Keratinocyte (primary cell): ENCODE results near the gene ZBTB33. TPM values are rescaled to one million over a fixed set of nuclear protein-coding genes. Genes with fewer than 3 reads are reported as not detected.

ENCODE experiments used
- DNase-seq: peaks from one replicate; pipeline ENCODE4 v3.0.0-alpha.2; 2011; ENCODE audit warnings: low read depth, missing footprints, low spot score
- FAIRE-seq: peaks from 2 replicates; lab custom pipeline; 2011; peaks lifted over from hg19 to GRCh38; lab: Jason Lieb, UNC
- H2AFZ ChIP-seq: 2 replicates; pipeline ENCODE4 v1.6.0; 2012; ENCODE audit warnings: low read length, control low read depth, inconsistent platforms; ENCODE audit not compliant: control insufficient read depth
- H3K27ac ChIP-seq: 2 replicates; pipeline ENCODE4 v1.5.1; 2011; ENCODE audit warnings: low read length; ENCODE audit not compliant: control insufficient read depth, insufficient read depth
- H3K27me3 ChIP-seq: 3 replicates; pipeline ENCODE4 v1.6.0; 2011; ENCODE audit warnings: low read length; ENCODE audit not compliant: control insufficient read depth, insufficient read depth; ENCODE audit errors: extremely low read depth
- H3K36me3 ChIP-seq, 2 experiments: 2 replicates in 1 of 2; 3 replicates in 1 of 2; pipeline ENCODE4 v1.5.1; 2011; ENCODE audit warnings: low read length in 2 of 2, mild to moderate bottlenecking in 1 of 2; ENCODE audit not compliant: control insufficient read depth in 2 of 2, insufficient read depth in 2 of 2; ENCODE audit errors: extremely low read depth in 1 of 2
- H3K4me1 ChIP-seq: 3 replicates; pipeline ENCODE4 v1.5.1; 2011; ENCODE audit warnings: low read length; ENCODE audit not compliant: control insufficient read depth, insufficient read depth; ENCODE audit errors: extremely low read depth
- H3K4me2 ChIP-seq: 3 replicates; pipeline ENCODE4 v1.6.0; 2011; ENCODE audit warnings: low read depth, low read length; ENCODE audit not compliant: control insufficient read depth, insufficient read depth; ENCODE audit errors: extremely low read depth
- H3K4me3 ChIP-seq, 3 experiments: fragments of 200-600 bp in 1 of 3; sonication (generic) in 1 of 3; 2 replicates in 2 of 3; 3 replicates in 1 of 3; pipeline ENCODE4 v1.5.1; 2011 to 2016; ENCODE audit warnings: low read length in 3 of 3, mild to moderate bottlenecking in 3 of 3, control low read depth in 2 of 3, inconsistent platforms in 1 of 3, low read depth in 1 of 3, mixed read lengths in 1 of 3, mixed run types in 1 of 3, moderate library complexity in 1 of 3; ENCODE audit not compliant: control insufficient read depth in 2 of 3, insufficient read depth in 2 of 3; ENCODE audit errors: extremely low read depth in 1 of 3
- H3K79me2 ChIP-seq: 2 replicates; pipeline ENCODE4 v1.6.0; 2012; ENCODE audit warnings: low read length; ENCODE audit not compliant: control insufficient read depth, insufficient read depth
- H3K9ac ChIP-seq: 3 replicates; pipeline ENCODE4 v1.6.0; 2011; ENCODE audit warnings: low read length; ENCODE audit not compliant: control insufficient read depth, insufficient read depth; ENCODE audit errors: extremely low read depth
- H3K9me1 ChIP-seq: 3 replicates; pipeline ENCODE4 v1.6.0; 2011; ENCODE audit warnings: low read length; ENCODE audit not compliant: control insufficient read depth, insufficient read depth; ENCODE audit errors: extremely low read depth
- H3K9me3 ChIP-seq: 2 replicates; pipeline ENCODE4 v1.5.1; 2012; ENCODE audit warnings: low read depth, low read length; ENCODE audit not compliant: control insufficient read depth
- H4K20me1 ChIP-seq: 3 replicates; pipeline ENCODE4 v1.6.0; 2011; ENCODE audit warnings: low read length; ENCODE audit not compliant: control insufficient read depth, insufficient read depth; ENCODE audit errors: extremely low read depth
- EZH2 ChIP-seq: IDR thresholded peaks from one replicate; pipeline ENCODE4 v1.6.1; 2012; ENCODE audit warnings: inconsistent platforms, mild to moderate bottlenecking, low read length, moderate library complexity
- dilution Hi-C: fragments of 300-500 bp; cut with MboI; formaldehyde crosslinking; loops from one replicate; pipeline ENCODE4 v1.7.0; 2020; ENCODE audit warnings: low sequenced_read_pairs; ENCODE audit not compliant: extremely low pct_ligation_motif_present
- polyA plus RNA-seq, 5 experiments: library from polyadenylated mRNA; depleted of rRNA in 3 of 5; stranded (reverse) in 3 of 5; stranded (forward) in 1 of 5; unstranded in 1 of 5; fragments of >200 nt; gene quantifications; 1 replicate in 1 of 5; 2 replicates in 3 of 5; 3 replicates in 1 of 5; pipeline versions ENCODE4 v1.2.1 to v1.2.3, GENCODE V29; 2011 to 2012; ENCODE audit warnings: missing spikeins in 2 of 5, low read depth in 1 of 5, low replicate concordance in 1 of 5
- TF ChIP-seq, protein P1 (sequence below), 3 experiments: IDR thresholded peaks in 1 of 3; conservative IDR thresholded peaks in 1 of 3; optimal IDR thresholded peaks in 1 of 3; 2 replicates in 2 of 3; 3 replicates in 1 of 3; pipeline versions ENCODE3 to v1.5.1; 2011; ENCODE audit warnings: low read length in 3 of 3, mild to moderate bottlenecking in 3 of 3, moderate library complexity in 2 of 3, control low read depth in 1 of 3, inconsistent platforms in 1 of 3; ENCODE audit not compliant: insufficient read depth in 2 of 3; ENCODE audit errors: extremely low read depth in 1 of 3

The ZBTB33 gene
- polyA plus RNA-seq, 1 donor (not counting 4 experiments of a cell fraction or from before 2014, with no cell fraction given), result 13.4 TPM

DNA sequence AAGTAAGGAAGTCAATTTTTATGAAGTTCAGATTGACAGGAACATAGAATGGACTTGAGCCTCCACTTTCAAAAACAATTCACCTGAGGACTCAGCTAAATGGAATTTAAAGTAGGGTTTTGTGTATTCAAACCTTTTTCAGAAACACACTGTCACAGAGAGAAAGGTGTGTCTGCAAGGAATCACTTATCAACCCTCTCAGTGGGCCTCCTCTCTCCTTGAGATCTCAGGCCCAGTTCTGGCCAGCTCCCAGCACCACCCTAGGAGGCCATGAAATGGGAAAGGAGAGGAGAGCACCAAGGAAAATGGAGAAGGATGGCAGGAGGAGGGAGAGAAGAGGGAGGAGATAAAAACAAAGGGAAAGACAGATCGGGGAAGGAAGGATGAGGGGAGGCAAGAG lies 32.1 kb downstream of the ZBTB33 start:
- DNase-seq (no peak), FAIRE-seq (no peak)
- Histone ChIP-seq H3K9me3 (no peaks in the 10 kb centered on the region), H3K27ac (no peak overlapping the region), H3K4me1 (no peaks in the 10 kb centered on the region), H3K36me3 (no peaks in the 10 kb centered on the region), H3K9ac (no peak overlapping the region), H2AFZ (no peak overlapping the region), H3K4me2 (no peak overlapping the region), H3K27me3 (no peaks in the 10 kb centered on the region), H3K9me1 (no peaks in the 10 kb centered on the region), H4K20me1 (no peaks in the 10 kb centered on the region), H3K79me2 (no peaks in the 10 kb centered on the region), H3K4me3 (no peak overlapping the region)
- dilution Hi-C loops, result no loop called here
- TF ChIP-seq EZH2, result no peak
- TF ChIP-seq, protein P1, sequence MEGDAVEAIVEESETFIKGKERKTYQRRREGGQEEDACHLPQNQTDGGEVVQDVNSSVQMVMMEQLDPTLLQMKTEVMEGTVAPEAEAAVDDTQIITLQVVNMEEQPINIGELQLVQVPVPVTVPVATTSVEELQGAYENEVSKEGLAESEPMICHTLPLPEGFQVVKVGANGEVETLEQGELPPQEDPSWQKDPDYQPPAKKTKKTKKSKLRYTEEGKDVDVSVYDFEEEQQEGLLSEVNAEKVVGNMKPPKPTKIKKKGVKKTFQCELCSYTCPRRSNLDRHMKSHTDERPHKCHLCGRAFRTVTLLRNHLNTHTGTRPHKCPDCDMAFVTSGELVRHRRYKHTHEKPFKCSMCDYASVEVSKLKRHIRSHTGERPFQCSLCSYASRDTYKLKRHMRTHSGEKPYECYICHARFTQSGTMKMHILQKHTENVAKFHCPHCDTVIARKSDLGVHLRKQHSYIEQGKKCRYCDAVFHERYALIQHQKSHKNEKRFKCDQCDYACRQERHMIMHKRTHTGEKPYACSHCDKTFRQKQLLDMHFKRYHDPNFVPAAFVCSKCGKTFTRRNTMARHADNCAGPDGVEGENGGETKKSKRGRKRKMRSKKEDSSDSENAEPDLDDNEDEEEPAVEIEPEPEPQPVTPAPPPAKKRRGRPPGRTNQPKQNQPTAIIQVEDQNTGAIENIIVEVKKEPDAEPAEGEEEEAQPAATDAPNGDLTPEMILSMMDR (optimal IDR thresholded peaks at IDR 0.05 in 1 of 3, IDR thresholded peaks at IDR 0.05 in 1 of 3, conservative IDR thresholded peaks at IDR 0.05 in 1 of 3; ENCODE audit: extremely low read depth in 1 of 3, insufficient read depth in 2 of 3, low read length in 3 of 3), result no peak

DNA sequence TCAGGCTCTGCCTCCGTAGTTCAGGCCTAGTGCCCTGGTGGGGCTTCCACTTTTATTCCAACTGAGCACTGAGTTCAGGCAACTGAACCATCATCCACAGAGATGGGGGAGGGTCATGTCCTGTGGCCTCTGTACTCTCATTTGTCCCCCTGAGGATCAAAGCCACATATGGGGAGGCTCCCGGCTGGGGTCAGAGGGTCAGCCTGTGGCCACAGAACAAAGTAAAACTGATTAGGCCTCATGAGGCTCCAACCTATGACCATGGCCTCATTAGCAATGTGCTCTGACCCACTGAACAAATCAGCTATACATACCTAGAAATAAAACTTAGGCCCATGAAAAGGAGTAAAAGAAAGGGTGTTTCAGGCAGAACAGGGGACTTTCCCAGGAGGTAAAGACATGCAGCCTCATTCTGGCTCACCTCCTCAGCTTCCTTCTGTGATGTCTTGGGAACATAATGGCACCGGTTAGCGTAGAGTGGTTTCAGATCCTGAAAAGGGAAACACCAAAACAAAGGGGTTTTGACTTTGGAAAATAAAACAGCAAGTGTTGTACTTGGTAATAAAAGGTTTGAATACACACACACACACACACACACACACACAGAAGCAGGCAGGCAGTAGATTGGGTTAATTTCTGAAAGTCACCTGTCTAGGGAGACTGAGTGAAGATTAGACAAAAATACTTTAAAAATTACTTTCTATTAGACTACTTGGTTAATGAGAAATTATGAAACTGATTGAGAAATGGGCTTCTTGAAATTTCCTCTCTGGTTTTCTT lies 36.3 kb downstream of the ZBTB33 start:
- H2AFZ ChIP-seq, result no peak overlapping the region
- no peak for FAIRE-seq
- TF ChIP-seq EZH2, result no peak
- TF ChIP-seq, protein P1 (optimal IDR thresholded peaks at IDR 0.05 in 1 of 3, IDR thresholded peaks at IDR 0.05 in 1 of 3, conservative IDR thresholded peaks at IDR 0.05 in 1 of 3; ENCODE audit: extremely low read depth in 1 of 3, insufficient read depth in 2 of 3, low read length in 3 of 3), result no peak
- H3K4me1 ChIP-seq, result no peaks in the 10 kb centered on the region
- H3K9me1 ChIP-seq, result no peaks in the 10 kb centered on the region
- H3K4me3 ChIP-seq, result no peak overlapping the region
- no peak overlapping the region for H3K4me2 ChIP-seq
- no peak for DNase-seq
- no peak overlapping the region for H3K9ac ChIP-seq
- dilution Hi-C loops, result no loop called here
- H3K27ac ChIP-seq, result no peak overlapping the region
- H3K9me3 ChIP-seq, result no peaks in the 10 kb centered on the region
- no peaks in the 10 kb centered on the region for H4K20me1 ChIP-seq
- no peaks in the 10 kb centered on the region for H3K27me3 ChIP-seq
- H3K36me3 ChIP-seq, result no peaks in the 10 kb centered on the region
- no peaks in the 10 kb centered on the region for H3K79me2 ChIP-seq
